ENCODE measurements around the gene WASF2.
"Not testable (repeated sequence)": the region's sequence is repeated elsewhere in the genome, so short reads cannot be mapped to it uniquely, and the experiment has no call there.

Gene WASF2

GRCh38 chr1:27521336-27521831, 31.4 kb upstream of the WASF2 start:
- peak; percentile 73 for DNase-seq

- DNase-seq, result no peak
These were observed 30.7 kb upstream of the WASF2 start for GRCh38 chr1:27520651-27521050.

GRCh38 chr1:27519331-27520258, 29.6 kb upstream of the WASF2 start:
- DNase-seq, result no peak

DNA sequence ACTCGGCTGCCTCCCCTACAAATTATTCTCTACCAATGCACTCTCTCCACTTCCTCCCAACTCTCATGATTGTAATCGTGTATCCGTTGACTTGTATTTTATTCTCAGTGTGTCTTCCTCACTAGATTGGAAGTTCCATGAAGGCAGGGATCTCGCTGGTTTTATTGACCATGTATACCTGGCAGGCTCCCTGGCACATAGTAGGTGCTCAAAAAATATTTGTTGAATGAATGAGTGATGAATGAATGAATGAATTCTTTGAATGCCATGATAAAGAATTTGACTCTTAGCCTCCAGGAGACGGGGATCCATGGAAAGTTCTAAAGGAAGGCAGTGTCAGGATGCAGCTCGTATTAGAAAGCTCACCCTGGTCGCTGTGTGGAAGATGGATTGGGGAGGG, 28.8 kb upstream of the WASF2 start:
- no peak for DNase-seq

DNA sequence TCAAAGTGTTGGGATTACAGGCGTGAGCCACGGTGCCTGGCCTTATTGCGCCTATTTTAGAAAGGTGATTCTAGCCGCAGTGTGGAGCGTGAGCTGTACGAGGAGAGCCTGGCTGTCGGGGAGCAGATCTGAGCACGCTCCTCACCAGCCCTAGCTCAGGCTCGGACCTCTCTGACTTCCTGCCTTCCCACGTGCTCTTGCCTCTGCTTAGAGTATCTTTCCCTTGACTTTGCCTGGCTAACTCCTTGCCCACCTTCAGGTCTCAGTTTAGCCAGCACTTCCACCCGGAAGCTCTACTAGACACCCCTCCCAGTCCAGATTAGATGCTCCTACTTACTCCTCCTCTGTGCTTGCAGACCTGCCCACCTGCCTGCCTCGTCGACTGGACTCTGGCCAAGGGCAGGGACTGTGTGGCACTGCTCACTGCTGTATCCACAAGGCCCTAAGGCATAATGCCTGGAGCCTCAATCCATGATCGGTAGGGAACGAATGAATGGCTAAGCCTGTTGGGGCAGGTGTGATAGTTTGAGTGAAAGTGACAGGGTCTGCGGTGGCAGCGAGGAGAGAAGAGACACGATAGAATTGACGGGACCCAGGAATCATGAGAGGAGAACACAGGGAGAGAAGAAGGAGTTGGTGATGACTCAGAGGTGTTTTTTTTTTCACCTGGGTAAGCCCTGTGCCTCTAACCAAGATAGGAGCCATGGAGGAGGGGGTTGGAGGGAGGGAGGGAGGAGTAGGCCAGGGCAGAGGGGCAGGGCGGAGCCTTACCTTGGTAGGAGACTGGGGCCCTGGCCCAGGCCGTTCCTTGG, 28.1 kb upstream of the WASF2 start:
- DNase-seq, result no peak

DNA sequence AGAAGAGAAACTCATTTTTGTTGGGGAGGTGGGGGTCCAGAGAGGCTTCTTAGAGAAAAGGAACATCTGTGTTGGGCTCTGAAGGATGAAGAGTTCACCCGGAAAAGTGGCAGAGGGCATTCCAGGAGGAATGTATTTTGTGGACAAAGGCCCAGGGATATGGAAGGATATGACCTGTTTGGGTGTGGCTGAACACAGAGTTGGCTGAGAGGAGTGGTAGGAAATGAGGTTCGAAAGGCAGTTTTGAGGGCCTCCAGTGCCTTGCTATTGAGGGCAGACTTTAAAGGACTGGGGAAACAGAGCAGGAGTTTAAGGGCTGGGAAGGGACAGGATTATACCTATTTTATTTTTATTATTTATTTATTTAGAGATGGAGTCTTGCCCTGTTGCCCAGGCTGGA, 27.3 kb upstream of the WASF2 start:
- no peak for DNase-seq

DNA sequence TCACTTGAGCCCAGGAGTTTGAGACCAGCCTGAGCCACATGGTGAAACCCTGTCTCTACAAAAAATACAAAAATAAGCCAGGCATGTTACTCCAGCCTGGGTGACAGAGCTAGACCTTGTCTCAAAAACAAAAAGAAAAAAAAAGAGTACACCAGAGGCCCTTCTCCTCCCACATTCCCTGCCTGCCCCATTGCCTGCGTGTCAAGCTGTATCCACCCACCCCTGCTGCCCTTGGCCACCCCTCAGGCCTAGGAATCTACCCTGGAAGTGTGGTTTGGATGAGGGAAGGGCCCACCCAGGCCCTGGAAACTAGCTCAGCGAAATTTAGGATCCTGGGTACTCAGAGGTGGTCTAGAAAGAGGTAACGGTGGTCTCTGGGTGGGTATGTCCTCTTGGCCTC, 25.7 kb upstream of the WASF2 start:
- no peak for DNase-seq

- DNase-seq, result no peak
These were observed 24.0 kb upstream of the WASF2 start for GRCh38 chr1:27513958-27514357.

GRCh38 chr1:27513528-27513927, 23.6 kb upstream of the WASF2 start:
- DNase-seq, result no peak

DNA sequence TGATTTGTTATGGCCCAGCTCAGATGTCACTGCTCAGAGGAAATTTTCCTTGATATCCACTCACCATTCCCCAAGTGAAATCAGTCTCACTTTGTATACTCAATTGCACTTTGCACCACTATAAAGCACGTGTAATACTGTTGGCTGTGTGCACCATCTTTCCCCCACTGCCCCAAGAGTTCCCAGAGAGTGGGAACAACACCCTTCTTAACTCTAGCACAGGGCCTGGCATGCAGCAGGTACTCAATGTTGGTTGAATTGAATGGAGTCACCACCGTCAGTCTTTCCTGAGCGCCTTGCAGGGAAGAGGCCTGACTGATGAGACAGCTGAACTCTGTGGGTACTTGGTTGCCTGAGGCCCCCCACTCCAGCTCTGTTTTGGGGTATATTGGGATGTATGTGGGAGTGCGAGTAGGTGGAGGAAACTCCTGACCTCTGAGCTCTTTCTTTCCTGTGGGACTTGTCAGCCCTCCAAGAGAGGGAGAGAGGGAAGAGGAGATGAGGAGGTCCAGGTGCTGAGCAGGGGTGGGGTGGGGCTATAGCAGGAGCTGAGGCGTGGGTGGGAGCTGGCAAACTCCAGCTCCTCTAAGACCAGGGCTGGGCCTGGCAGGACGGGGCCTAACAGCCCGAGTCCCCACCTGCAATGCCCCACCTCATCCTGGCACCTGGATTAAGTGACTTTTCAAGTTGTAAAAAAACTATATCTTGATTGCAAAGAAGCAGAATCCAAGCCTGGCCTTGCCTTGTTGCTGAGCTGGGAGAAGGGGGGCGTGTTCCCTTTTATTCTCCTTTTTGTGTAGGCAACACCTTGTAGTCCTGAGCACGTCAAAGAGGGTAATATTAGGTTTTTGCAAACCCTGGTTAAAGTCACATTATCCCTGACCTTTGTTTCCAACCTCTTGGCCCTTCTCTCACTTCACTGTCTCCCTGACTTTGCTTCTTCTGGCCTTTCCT, 19.4 kb upstream of the WASF2 start:
- no peak for DNase-seq

- no peak for DNase-seq
These were observed 18.1 kb upstream of the WASF2 start for GRCh38 chr1:27507960-27508665.

DNA sequence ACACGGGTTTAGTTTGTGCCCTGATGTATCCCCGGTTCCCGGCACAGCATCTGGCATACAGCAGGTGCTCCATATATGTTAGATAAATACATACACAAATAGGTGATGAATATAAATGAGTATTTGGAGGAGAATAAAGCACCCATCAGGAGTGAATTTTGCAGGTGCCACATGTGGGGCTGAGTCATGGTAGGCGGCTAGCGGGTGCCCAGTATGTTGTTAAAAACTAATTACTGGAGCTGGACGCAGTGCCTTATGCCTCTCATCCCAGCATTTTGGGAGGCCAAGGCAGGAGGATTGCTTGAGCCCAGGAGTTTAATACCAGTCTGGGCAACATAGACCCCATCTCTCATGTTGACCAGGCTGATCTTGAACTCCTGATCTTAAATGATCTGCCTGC, 16.7 kb upstream of the WASF2 start:
- no peak for DNase-seq

GRCh38 chr1:27505420-27505680, 15.4 kb upstream of the WASF2 start:
- DNase-seq, result no peak

DNA sequence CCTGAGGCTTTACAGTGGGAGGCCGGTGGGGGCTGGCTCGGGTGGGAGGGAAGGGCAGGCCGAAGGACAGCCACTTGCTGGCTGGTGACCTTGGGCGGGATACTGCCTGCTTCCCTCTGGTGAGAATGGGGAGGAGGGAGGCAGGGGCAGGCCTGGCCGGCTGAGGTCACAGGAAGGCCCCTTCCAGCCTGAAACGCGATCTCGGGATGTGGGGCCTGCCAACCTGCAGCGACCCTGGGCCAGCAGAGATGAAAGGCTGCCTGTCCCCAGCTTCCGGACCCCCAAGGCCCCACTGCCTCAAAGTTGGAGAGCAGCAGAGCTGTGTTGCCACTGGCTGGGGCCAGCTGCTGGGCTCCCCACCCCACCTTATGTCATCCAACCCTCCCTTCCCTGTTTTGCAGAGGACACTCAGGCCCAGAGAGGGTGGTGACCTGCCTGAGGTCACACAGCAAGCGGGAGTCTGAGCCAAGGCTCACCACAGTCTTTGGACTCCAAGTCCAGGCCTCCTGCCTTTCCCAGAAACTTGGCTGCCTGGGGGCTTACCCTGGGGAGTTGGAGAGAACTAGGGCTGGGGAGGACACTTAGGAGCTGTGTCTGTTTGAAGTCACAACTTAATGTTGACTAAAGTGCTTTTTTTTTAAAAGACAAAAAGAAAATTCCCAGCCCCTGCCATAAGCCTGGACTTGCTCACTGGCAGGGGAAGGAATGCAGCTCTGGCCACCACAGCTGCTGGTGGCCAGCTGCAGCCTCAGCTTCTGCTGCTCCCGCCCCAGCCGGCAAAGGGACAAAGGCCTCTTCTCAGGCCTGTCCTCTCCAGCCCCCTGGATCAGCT, 14.8 kb upstream of the WASF2 start:
- DNase-seq, result no peak

- no peak for DNase-seq
These were observed 14.0 kb upstream of the WASF2 start for GRCh38 chr1:27503844-27504587.

GRCh38 chr1:27503033-27503432, 13.1 kb upstream of the WASF2 start:
- DNase-seq, result no peak

DNA sequence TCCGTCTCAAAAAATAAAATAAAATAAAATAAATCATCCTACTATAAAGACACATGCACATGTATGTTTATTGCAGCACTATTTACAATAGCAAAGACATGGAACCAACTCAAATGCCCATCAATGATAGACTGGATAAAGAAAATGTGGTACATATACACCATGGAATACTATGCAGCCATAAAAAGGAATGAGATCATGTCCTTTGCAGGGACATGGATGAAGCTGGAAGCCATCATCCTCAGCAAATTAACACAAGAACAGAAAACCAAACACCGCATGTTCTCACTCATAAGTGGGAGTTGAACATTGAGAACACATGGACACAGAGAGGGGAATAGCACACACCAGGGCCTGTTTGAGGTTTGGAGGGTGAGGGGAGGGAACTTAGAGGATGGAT, 11.2 kb upstream of the WASF2 start:
- not testable (repeated sequence) for DNase-seq

DNA sequence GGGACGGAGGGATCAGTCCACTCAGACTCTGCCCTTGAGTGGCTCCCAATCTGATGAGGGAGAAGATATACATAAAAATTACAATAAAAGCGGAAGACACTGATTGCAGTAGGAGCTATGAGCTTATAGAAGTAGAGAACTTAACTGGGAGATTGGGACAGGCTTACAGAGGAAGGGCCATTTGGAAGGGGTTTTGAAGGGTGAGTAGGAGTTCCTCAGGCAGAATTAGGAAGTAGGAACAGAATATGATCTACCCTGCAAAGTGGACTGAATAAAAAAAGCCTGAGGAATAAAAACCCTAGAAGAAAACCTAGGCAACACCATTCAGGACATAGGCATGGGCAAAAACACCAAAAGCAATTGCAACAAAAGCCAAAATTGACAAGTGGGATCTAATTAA, 9.2 kb upstream of the WASF2 start:
- DNase-seq, result no peak

- DNase-seq, result no peak
These were observed 6.7 kb upstream of the WASF2 start for GRCh38 chr1:27496604-27497155.

DNA sequence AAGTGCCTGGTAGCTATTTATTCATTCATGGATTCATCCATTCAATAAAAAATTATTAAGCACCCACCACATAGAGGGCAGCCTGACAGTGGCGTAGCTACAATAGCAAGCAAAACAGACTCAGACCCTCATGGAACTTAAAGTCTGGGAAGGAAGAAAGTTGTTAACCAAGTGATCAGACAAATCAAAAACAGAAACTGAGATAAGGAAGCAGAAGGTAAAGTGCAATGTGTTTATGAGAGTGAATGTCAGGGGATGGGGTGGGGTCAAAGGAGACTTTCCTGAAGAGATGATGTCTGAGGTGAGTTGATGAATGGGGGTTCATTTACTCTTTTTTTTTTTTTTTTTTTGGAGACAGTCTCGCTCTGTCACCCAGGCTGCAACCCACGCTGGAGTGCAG, 2.8 kb upstream of the WASF2 start:
- no peak for DNase-seq

Data from stimulated activated CD8-positive, alpha-beta memory T cell treated with anti-CD3 and anti-CD28 coated beads, Interleukin-4, amount 100 ng/mL, for 48 hours (primary cell).